ENCODE data around the gene NCOA1.

GRCh38 chr2:24570225-24570624 is 79.2 kb downstream of the NCOA1 start:
- TF ChIP-seq CTCF (IDR thresholded peaks at IDR 0.05) (no peak), MAX (IDR thresholded peaks at IDR 0.05; ENCODE audit: low read depth) (no peak), NFIC (IDR thresholded peaks at IDR 0.05; ENCODE audit: borderline replicate concordance) (no peak), FOXM1 (IDR thresholded peaks at IDR 0.05; ENCODE audit: low read depth) (no peak), FOXJ3 (CRISPR knock-in tag; IDR thresholded peaks at IDR 0.05) (no peak), TAF1 (IDR thresholded peaks at IDR 0.05; ENCODE audit: borderline replicate concordance, low read depth, low read length) (no peak), EP300 (IDR thresholded peaks at IDR 0.05; ENCODE audit: borderline replicate concordance in 1 of 2, low read depth in 1 of 2, low read length in 1 of 2) (no peak), USF1 (IDR thresholded peaks at IDR 0.05; ENCODE audit: borderline replicate concordance, low read depth) (no peak), RXRA (IDR thresholded peaks at IDR 0.05; ENCODE audit: borderline replicate concordance, low read depth) (no peak), REST (IDR thresholded peaks at IDR 0.05; ENCODE audit: low read depth, low read length) (no peak), POLR2AphosphoS5 (IDR thresholded peaks at IDR 0.05; ENCODE audit: low read depth, low read length) (no peak)
